ENCODE data around the gene LRRN2.

DNA sequence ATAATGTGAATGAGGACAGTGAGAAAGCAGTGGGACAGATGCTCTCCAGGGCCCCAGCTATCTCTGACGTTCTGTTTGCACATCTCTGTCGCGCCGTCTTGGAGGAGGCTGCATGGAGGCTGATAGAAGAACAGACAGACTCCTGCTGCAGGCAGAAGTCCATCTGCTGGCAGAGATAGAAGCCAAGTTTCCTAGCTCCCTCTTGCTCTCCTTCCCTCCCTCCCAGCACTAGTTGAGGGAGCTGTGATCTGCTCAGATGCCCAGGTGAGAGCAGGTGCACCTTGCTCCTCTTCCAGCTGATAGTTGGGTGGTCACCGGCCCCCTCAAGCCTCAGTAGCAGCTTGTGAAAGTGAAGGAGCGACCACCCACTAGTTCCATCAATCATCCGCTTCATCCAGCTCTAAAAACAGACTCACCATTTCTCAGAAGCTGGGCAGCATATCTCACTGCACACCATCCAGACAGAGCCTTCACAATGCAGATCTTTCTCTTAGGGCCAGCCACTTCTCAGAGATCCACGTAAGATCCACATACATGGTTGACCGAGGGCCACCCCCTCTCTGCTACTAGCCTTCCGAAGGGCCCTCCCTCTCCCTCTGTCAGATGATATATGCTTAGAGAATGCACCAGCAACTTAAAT is 12.9 kb downstream of the LRRN2 start:
- TF ChIP-seq, protein P1, sequence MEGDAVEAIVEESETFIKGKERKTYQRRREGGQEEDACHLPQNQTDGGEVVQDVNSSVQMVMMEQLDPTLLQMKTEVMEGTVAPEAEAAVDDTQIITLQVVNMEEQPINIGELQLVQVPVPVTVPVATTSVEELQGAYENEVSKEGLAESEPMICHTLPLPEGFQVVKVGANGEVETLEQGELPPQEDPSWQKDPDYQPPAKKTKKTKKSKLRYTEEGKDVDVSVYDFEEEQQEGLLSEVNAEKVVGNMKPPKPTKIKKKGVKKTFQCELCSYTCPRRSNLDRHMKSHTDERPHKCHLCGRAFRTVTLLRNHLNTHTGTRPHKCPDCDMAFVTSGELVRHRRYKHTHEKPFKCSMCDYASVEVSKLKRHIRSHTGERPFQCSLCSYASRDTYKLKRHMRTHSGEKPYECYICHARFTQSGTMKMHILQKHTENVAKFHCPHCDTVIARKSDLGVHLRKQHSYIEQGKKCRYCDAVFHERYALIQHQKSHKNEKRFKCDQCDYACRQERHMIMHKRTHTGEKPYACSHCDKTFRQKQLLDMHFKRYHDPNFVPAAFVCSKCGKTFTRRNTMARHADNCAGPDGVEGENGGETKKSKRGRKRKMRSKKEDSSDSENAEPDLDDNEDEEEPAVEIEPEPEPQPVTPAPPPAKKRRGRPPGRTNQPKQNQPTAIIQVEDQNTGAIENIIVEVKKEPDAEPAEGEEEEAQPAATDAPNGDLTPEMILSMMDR (IDR thresholded peaks at IDR 0.05; ENCODE audit: poor library complexity, severe bottlenecking): no peak
- no peak for TF ChIP-seq POLR2AphosphoS5 (IDR thresholded peaks at IDR 0.05)
- no peak for TF ChIP-seq TAF1 (IDR thresholded peaks at IDR 0.05; ENCODE audit: low read depth)
